Type B pancreatic cell (in vitro differentiated cells): ENCODE results near the gene DGKQ. TPM values are rescaled to one million over a fixed set of nuclear protein-coding genes. Genes with fewer than 3 reads are reported as not detected.

Experiments
- DNase-seq: peaks from one replicate; pipeline ENCODE4 v3.0.0; 2021; ENCODE audit warnings: mixed read lengths; ENCODE audit not compliant: unreplicated experiment; ENCODE audit errors: extremely low spot score
- H3K27ac Mint-ChIP-seq: 2 replicates; pipeline ENCODE4 v1.8.0; 2021; ENCODE audit warnings: mild to moderate bottlenecking, mixed read lengths
- H3K27me3 Mint-ChIP-seq: 2 replicates; pipeline ENCODE4 v1.8.0; 2021; ENCODE audit warnings: mixed read lengths
- H3K36me3 Mint-ChIP-seq: 2 replicates; pipeline ENCODE4 v1.8.0; 2021; ENCODE audit warnings: mixed read lengths
- H3K4me1 Mint-ChIP-seq: one replicate; pipeline ENCODE4 v1.8.0; 2021; ENCODE audit warnings: mixed read lengths; ENCODE audit not compliant: unreplicated experiment
- H3K4me3 Mint-ChIP-seq: 2 replicates; pipeline ENCODE4 v1.8.0; 2021; ENCODE audit warnings: mild to moderate bottlenecking, mixed read lengths
- H3K9me3 Mint-ChIP-seq: 2 replicates; pipeline ENCODE4 v1.8.0; 2021; ENCODE audit warnings: mixed read lengths
- total RNA-seq: library from RNA; stranded (reverse); gene quantifications from 2 replicates; pipeline ENCODE4 v1.2.1, GENCODE V29; 2021; ENCODE audit warnings: low replicate concordance
- TF ChIP-seq, protein P1 (sequence below): fragments of 200-600 bp; sonication (generic); conservative IDR thresholded peaks from 2 replicates; pipeline ENCODE4 v1.5.0; 2021; ENCODE audit warnings: antibody characterized with exemption, mild to moderate bottlenecking

The DGKQ gene
- total RNA-seq, 1 donor from 2014 or later = 17.0 TPM

DNA sequence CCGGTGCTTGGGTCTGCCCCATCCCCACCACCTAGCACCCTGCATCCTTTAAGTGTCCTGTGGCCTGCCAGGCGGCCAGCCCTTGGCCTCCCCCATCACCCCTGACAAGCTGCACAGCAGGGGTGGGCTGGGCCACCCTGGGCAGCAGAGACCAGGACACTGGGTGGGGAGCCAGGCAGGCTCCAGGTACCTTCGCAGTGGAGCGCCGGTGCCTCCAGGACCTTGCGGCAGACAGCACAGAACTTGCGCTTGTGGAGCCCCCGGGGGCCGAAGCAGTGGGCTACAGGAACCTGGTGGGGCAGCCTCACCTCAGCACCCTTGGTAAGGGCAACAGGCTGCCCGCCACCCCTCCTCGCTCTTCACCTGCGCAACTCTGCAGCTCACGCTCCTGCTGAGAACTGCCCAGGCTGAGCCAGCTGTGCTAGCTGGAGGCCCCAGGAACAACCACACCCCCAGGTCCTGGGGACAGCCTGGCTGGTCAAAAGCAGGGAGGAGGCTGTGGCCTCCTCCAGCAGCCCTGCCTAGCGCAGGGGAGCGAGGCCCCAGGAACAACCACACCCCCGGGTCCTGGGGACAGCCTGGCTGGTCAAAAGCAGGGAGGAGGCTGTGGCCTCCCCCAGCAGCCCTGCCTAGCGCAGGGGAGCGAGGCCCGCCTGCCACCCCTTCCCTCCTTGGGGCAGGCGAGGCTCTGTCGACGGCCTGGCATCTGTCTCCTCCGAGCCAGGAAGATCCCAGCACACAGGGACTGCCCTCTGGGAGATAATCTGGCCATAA lies 4.6 kb downstream of the DGKQ start:
- H3K27ac Mint-ChIP-seq = no peak overlapping the region
- no peaks in the 10 kb centered on the region for H3K36me3 Mint-ChIP-seq
- DNase-seq = no peak
- H3K4me1 Mint-ChIP-seq = no peaks in the 10 kb centered on the region
- TF ChIP-seq, protein P1, sequence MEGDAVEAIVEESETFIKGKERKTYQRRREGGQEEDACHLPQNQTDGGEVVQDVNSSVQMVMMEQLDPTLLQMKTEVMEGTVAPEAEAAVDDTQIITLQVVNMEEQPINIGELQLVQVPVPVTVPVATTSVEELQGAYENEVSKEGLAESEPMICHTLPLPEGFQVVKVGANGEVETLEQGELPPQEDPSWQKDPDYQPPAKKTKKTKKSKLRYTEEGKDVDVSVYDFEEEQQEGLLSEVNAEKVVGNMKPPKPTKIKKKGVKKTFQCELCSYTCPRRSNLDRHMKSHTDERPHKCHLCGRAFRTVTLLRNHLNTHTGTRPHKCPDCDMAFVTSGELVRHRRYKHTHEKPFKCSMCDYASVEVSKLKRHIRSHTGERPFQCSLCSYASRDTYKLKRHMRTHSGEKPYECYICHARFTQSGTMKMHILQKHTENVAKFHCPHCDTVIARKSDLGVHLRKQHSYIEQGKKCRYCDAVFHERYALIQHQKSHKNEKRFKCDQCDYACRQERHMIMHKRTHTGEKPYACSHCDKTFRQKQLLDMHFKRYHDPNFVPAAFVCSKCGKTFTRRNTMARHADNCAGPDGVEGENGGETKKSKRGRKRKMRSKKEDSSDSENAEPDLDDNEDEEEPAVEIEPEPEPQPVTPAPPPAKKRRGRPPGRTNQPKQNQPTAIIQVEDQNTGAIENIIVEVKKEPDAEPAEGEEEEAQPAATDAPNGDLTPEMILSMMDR = no peak
- H3K27me3 Mint-ChIP-seq = no peaks in the 10 kb centered on the region
- no peak overlapping the region for H3K4me3 Mint-ChIP-seq
- H3K9me3 Mint-ChIP-seq = no peaks in the 10 kb centered on the region

DNA sequence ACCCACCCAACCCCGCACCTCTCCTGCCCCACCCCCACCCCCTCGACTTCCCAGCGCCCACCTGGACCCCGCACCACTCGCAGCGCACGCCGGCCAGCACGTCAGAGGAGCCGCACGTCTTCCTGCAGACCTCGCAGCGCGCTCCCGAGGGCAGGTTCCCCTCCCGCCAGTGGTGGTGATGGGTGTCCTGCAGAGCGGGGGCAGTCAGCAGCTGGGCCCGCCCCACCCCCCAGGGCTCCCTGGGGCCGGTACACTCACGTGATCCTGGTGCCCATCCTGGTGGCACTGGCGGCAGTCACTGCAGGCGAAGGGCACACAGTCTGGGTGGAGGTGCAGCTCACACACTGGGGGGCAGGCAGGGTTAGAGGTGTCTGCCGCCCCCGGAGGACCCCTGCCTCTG lies 5.1 kb downstream of the DGKQ start:
- TF ChIP-seq, protein P1 = no peak
- no peak overlapping the region for H3K27ac Mint-ChIP-seq
- H3K36me3 Mint-ChIP-seq = no peaks in the 10 kb centered on the region
- no peak overlapping the region for H3K4me3 Mint-ChIP-seq
- H3K27me3 Mint-ChIP-seq = no peaks in the 10 kb centered on the region
- no peak for DNase-seq
- no peaks in the 10 kb centered on the region for H3K4me1 Mint-ChIP-seq
- H3K9me3 Mint-ChIP-seq = no peaks in the 10 kb centered on the region

DNA sequence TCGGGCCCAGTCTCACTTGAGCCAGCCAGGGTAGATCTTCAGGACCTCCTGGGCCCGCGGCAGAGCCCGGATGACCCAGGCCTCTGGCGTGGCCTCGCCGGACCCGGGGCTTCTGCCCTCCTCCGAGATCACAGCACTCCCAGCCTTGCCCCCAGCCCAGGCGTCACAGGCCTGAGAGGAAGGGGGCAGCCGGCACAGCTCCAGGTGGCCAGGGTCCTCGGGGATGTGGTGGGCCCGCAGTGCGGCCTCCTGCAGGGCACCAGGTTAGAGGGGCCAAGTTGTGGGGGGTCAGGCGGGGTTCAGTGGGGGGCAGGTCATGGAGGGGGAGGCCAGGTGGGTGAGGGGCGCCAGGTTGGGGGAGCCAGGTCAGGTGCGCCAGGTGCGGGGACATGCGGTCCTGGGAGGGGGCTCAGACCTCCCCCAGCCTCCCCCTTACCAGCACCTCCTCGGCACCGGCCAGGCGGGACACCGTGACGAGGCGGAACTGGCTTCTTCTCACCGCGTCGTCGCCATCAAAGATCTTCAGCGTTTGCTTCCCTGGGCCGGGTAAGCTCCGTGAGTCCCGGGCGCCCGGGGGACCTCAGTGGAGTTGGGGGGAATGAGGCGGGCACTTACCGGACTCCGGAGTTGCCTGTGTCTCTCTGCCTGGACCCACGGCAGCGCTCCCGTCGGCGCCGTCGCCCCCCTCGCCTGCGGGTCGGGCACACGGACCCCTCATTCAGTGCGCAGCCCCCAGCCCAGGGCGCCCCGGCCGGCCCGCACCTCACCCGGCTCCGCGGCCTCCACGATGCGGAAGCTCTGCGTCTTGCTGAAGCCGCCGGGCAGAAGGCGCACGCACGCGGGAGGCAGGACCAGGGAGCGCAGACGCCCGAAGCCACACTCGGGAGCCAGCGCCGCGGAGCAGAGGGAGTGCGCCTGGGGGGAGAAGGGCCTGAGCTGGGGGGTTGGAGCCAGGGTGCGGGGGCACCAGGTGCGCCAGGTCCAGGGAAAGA lies 6.0 kb downstream of the DGKQ start:
- no peaks in the 10 kb centered on the region for H3K36me3 Mint-ChIP-seq
- no peaks in the 10 kb centered on the region for H3K27me3 Mint-ChIP-seq
- H3K4me3 Mint-ChIP-seq = no peak overlapping the region
- no peaks in the 10 kb centered on the region for H3K9me3 Mint-ChIP-seq
- H3K4me1 Mint-ChIP-seq = no peaks in the 10 kb centered on the region
- H3K27ac Mint-ChIP-seq = no peak overlapping the region
- TF ChIP-seq, protein P1 = no peak
- no peak for DNase-seq

DNA sequence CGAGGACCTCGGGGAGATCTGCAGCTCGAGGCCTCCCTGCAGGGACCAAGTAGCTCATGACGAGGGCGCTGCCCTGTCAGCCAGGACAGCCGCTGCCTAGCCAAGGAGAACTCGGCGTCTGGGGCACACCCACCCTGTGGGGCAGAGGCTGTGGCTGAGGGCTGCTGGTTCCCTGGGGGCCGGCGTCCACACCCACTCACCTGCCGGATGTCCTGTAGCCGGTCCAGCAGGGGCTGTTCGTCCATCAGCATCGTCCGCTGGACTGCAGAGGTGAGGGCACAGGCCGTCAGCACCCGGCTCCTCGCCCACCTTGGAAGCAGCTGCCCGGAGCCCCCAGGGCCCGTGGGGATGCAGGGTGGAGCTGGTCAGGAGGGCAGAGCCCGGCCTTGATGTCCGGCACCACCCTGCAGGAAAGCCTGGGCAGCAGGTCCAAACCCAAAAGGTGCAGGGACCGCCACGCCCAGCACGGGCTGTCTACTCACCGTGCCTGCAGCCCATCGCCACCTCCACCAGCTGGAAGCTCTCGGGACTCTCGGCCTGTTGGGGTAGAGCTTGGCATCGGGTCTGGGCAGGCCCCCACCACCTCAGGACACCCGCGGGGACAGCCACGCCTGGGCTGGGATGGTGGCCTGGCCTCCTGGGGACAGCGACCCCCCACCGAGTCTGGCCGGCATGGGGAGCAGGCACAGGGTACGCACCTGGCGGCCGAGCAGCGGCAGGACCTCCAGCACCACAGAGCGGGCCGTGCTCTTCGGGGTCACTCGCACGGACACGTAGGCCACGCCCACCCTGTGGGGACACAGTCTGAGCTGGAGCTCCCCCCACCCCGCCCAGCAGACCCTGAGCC lies 6.9 kb downstream of the DGKQ start:
- H3K4me1 Mint-ChIP-seq = no peaks in the 10 kb centered on the region
- TF ChIP-seq, protein P1 = no peak
- DNase-seq = no peak
- H3K27me3 Mint-ChIP-seq = no peaks in the 10 kb centered on the region
- H3K27ac Mint-ChIP-seq = no peak overlapping the region
- H3K4me3 Mint-ChIP-seq = no peak overlapping the region
- no peaks in the 10 kb centered on the region for H3K36me3 Mint-ChIP-seq
- H3K9me3 Mint-ChIP-seq = no peaks in the 10 kb centered on the region

DNA sequence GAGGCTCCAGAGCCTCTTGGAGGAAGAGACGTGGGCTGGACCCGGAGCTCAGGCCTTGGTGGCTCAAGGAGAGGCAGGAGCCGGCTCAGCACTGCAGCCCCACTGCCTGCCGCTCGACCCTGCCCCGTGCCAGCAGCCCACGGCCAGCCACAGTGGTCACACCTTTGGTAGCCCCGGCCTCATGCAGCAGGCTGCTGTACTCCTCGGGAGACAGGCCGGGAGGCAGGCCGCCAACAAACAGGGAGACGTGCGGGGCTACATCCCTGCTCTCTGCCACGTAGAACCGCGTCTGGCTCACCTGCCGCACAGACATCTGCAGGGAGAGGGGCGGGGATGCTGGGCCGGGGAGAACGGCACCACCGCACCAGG lies 7.6 kb downstream of the DGKQ start:
- H3K27me3 Mint-ChIP-seq = no peaks in the 10 kb centered on the region
- H3K4me3 Mint-ChIP-seq = no peak overlapping the region
- H3K9me3 Mint-ChIP-seq = no peaks in the 10 kb centered on the region
- H3K4me1 Mint-ChIP-seq = no peaks in the 10 kb centered on the region
- DNase-seq = no peak
- no peaks in the 10 kb centered on the region for H3K36me3 Mint-ChIP-seq
- H3K27ac Mint-ChIP-seq = no peak overlapping the region
- TF ChIP-seq, protein P1 = no peak
